Tibial artery (tissue), 4 donors: ENCODE data around the gene ATG16L2.
A peak's percentile ranks its signal among the peaks of the same experiment; 100 is the strongest.
"Not testable (repeated sequence)": the region's sequence is repeated elsewhere in the genome, so short reads cannot be mapped to it uniquely, and the experiment has no call there.

ENCODE experiments used
- DNase-seq, 2 donors: peaks; one replicate each; pipeline ENCODE4 v3.0.0-alpha.2; 2019
- H3K27ac ChIP-seq, 2 donors: fragments of 200-600 bp; sonication (generic) in 1 of 2; 1 replicate in 1 of 2; 2 replicates in 1 of 2; pipeline ENCODE4 v1.5.1; 2018 to 2019; ENCODE audit warnings: mild to moderate bottlenecking in 1 of 2
- H3K27me3 ChIP-seq, 2 donors: fragments of 200-600 bp; sonication (generic) in 1 of 2; one replicate each; pipeline versions ENCODE4 v1.5.1 to v1.6.0; 2016 to 2019
- H3K36me3 ChIP-seq, 3 donors: fragments of 200-600 bp; sonication (generic) in 2 of 3; one replicate each; pipeline ENCODE4 v1.5.1; 2016 to 2019; ENCODE audit warnings: mild to moderate bottlenecking in 2 of 3
- H3K4me1 ChIP-seq, 4 donors: fragments of 200-600 bp; sonication (generic) in 2 of 4; 1 replicate in 3 of 4; 2 replicates in 1 of 4; pipeline ENCODE4 v1.5.1; 2016 to 2019
- H3K4me3 ChIP-seq, 2 donors: fragments of 200-600 bp; sonication (generic) in 1 of 2; 1 replicate in 1 of 2; 2 replicates in 1 of 2; pipeline ENCODE4 v1.5.1; 2018 to 2019; ENCODE audit warnings: mild to moderate bottlenecking in 2 of 2
- H3K9me3 ChIP-seq, 3 donors: fragments of 200-600 bp; sonication (generic) in 1 of 3; one replicate each; pipeline ENCODE4 v1.5.1; 2016 to 2019
- intact Hi-C: fragments of 100-400 bp; cut with DNase I; formaldehyde crosslinking; loops from one replicate; pipeline ENCODE4 v1.15.0; 2023; ENCODE audit warnings: low total_unique reads
- TF ChIP-seq, protein P1 (sequence below), 2 experiments: fragments of 200-600 bp in 1 of 2; fragments of 450-650 bp in 1 of 2; IDR thresholded peaks; one replicate each; pipeline ENCODE4 v1.5.1; 2017 to 2019; ENCODE audit warnings: antibody characterized with exemption in 2 of 2, mild to moderate bottlenecking in 1 of 2, moderate library complexity in 1 of 2

The ATG16L2 gene

GRCh38 chr11:72856065-72856464 is 41.9 kb downstream of the ATG16L2 start:
- Histone ChIP-seq H3K27ac (peak overlapping the region; percentile 33 to 64), H3K4me3 (no peak overlapping the region), H3K36me3 (no peaks in the 10 kb centered on the region), H3K27me3 (no peaks in the 10 kb centered on the region), H3K4me1 (peaks cover 0 to 90% (median 19%) of the 10 kb centered on the region in 4 donors), H3K9me3 (no peaks in the 10 kb centered on the region)
- TF ChIP-seq, protein P1, sequence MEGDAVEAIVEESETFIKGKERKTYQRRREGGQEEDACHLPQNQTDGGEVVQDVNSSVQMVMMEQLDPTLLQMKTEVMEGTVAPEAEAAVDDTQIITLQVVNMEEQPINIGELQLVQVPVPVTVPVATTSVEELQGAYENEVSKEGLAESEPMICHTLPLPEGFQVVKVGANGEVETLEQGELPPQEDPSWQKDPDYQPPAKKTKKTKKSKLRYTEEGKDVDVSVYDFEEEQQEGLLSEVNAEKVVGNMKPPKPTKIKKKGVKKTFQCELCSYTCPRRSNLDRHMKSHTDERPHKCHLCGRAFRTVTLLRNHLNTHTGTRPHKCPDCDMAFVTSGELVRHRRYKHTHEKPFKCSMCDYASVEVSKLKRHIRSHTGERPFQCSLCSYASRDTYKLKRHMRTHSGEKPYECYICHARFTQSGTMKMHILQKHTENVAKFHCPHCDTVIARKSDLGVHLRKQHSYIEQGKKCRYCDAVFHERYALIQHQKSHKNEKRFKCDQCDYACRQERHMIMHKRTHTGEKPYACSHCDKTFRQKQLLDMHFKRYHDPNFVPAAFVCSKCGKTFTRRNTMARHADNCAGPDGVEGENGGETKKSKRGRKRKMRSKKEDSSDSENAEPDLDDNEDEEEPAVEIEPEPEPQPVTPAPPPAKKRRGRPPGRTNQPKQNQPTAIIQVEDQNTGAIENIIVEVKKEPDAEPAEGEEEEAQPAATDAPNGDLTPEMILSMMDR (IDR thresholded peaks at IDR 0.05): no peak
- DNase-seq: peak in 1 of 2 donors; percentile 47
- intact Hi-C loops: no loop called here

DNA sequence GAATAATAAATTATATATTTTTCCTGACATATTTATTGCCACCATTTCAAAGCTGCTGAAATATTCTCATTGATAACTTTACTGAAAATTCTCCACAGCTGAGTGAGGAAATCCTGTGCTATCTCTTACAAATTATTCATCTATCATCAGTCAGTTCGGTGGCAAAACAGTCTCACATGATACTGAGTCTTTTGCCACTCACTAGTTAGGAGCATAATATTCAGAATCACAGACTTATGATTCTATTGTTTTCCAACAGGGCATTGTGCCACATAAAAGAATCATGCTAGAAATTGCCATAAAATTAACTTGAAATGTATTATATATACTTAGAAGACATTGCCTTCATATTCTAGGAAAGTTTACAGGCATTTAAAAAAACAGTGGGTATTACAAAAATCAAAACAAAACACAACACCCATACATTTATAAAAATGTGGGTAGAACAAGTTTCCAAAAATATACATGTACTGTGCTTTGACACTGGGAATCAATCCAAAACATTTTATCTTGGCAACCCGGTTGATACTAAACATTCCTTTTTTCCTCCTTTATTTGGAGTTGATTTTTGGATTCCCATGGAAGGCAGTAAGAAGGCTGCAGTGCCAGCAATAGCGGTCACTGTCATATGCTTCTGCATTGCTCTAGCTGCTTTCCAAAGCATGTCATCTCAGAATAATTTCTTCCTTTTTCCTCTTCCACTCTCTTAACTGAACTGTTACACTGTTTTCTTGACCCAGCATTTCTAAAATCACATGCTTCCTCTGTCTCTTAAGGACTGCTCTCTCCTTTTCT is 42.5 kb downstream of the ATG16L2 start:
- Histone ChIP-seq H3K4me1 (peaks cover 0 to 88% (median 17%) of the 10 kb centered on the region in 4 donors), H3K36me3 (no peaks in the 10 kb centered on the region), H3K9me3 (no peaks in the 10 kb centered on the region), H3K4me3 (no peak overlapping the region), H3K27ac (peak overlapping the region; percentile 33 to 64), H3K27me3 (no peaks in the 10 kb centered on the region)
- intact Hi-C loops: no loop called here
- TF ChIP-seq, protein P1 (IDR thresholded peaks at IDR 0.05): no peak
- DNase-seq: no peak

DNA sequence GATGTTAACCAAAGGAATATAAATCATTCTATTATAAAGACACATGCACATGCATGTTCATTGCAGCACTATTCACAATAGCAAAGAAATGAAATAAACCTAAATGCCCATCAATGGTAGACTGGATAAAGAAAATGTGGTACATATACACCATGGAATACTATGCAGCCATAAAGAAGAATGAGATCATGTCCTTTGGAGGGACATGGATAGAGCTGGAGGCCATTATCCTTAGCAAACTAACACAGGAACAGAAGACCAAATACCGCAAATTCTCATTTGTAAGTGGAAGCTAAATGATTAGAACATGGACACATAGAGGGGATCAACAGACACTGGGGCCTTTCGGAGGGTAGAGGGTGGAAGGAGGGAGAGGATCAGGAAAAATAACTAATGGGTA is 44.1 kb downstream of the ATG16L2 start:
- H3K36me3 ChIP-seq, H3K27me3 ChIP-seq, DNase-seq, H3K4me3 ChIP-seq, intact Hi-C loops, H3K9me3 ChIP-seq: not testable (repeated sequence)
- H3K4me1 ChIP-seq: peaks cover 0 to 93% (median 17%) of the 10 kb centered on the region in 4 donors
- peak overlapping the region; percentile 34 to 64 for H3K27ac ChIP-seq

DNA sequence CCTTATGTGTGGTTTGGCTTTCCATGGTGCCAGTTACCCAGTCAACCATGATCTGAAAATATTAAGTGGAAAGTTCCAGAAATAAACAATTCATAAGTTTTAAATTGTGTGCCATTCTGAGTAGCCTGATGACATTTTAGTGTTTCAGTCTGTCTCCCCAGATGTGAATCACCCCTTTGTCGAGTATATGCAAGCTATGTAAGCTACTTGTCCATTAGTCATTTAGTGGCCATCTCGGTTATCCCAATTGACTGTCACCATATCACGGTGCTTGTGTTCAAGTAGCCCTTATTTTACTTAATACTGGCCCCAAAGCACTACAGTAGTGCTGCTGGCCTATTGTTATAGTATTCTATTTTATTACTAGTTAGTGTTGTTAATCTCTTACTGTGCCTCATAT is 44.9 kb downstream of the ATG16L2 start:
- intact Hi-C loops: no loop called here
- Histone ChIP-seq H3K36me3 (no peaks in the 10 kb centered on the region), H3K4me1 (peaks cover 0 to 95% (median 17%) of the 10 kb centered on the region in 4 donors), H3K4me3 (no peak overlapping the region), H3K27me3 (no peaks in the 10 kb centered on the region), H3K27ac (peak overlapping the region; percentile 34 to 64), H3K9me3 (no peaks in the 10 kb centered on the region)
- no peak for DNase-seq
- TF ChIP-seq, protein P1 (IDR thresholded peaks at IDR 0.05): no peak

DNA sequence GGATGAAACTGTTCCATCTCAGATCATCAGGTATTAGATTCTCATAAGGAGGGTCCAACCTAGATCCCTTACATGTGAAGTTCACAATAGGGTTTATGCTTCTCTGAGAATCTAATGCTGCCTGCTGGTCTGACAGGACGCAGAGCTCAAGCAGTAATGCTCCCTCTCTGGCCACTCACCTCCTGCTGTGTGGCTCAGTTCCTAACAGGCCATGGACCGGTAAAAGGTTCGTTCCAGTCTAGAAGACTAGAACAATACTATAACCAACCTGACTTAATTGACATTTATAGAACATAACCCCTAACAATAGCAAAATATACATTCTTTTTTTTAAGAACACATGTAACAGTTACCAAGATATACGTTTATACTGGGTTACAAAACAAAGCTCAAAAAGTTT is 45.8 kb downstream of the ATG16L2 start:
- TF ChIP-seq, protein P1 (IDR thresholded peaks at IDR 0.05): no peak
- no peaks in the 10 kb centered on the region for H3K9me3 ChIP-seq
- no peak for DNase-seq
- H3K36me3 ChIP-seq: no peaks in the 10 kb centered on the region
- H3K27me3 ChIP-seq: no peaks in the 10 kb centered on the region
- H3K4me3 ChIP-seq: no peak overlapping the region
- H3K27ac ChIP-seq: peak overlapping the region; percentile 34 to 64
- intact Hi-C loops: loop anchor here (10.0 kb wide), 1 partner anchor 65 kb away; no protein-coding TSS in a partner anchor
- peaks cover 0 to 95% (median 25%) of the 10 kb centered on the region in 4 donors for H3K4me1 ChIP-seq

GRCh38 chr11:72860592-72860991 is 46.4 kb downstream of the ATG16L2 start:
- Histone ChIP-seq H3K27ac (peak overlapping the region; percentile 2 to 64), H3K27me3 (no peaks in the 10 kb centered on the region), H3K4me1 (peaks cover 0 to 95% (median 29%) of the 10 kb centered on the region in 4 donors), H3K9me3 (no peaks in the 10 kb centered on the region), H3K36me3 (no peaks in the 10 kb centered on the region), H3K4me3 (no peak overlapping the region)
- intact Hi-C loops: loop anchor here (10.0 kb wide), 1 partner anchor 64 kb away; no protein-coding TSS in a partner anchor
- TF ChIP-seq, protein P1 (IDR thresholded peaks at IDR 0.05): no peak
- no peak for DNase-seq
